ENCODE data around the gene HRCT1.
"Not testable (repeated sequence)": the region's sequence is repeated elsewhere in the genome, so short reads cannot be mapped to it uniquely, and the experiment has no call there.

Gene HRCT1

DNA sequence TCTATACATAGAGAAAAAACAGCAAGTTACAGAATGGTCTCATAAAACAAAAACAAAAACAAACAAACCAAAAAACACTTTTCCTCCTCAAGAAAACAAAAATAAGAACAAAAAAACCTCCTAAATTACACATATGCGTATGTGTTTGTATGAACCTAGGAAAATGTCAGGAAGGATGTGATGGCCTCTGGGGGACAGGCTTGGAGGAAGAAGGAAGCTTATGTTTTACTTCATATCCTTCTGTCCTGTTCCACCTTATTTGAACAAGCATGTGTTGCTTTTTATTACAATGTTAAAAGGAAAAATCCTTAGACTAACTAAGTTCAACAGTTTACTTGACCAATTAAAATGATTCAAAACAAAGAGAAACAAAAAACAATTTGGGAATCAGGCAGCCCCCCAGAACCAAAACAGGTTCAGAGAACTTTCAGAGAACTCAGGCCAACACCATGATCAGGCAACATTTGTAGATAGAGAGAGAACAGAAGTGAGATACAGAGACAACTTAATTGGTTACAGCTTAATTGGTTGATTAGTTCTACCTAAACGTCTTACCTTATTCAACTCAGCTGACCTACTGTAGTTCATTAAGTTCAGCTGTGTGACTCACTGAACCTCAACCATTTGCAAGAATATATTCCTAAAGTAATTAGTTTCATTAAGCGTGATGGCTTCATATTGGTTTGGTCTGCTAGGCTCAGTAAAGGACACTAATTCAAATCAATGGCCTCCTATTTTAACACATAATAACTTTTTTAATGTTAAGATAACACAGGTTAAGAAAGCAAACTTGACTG lies 13.4 kb downstream of the HRCT1 start:
- no peak for FAIRE-seq

DNA sequence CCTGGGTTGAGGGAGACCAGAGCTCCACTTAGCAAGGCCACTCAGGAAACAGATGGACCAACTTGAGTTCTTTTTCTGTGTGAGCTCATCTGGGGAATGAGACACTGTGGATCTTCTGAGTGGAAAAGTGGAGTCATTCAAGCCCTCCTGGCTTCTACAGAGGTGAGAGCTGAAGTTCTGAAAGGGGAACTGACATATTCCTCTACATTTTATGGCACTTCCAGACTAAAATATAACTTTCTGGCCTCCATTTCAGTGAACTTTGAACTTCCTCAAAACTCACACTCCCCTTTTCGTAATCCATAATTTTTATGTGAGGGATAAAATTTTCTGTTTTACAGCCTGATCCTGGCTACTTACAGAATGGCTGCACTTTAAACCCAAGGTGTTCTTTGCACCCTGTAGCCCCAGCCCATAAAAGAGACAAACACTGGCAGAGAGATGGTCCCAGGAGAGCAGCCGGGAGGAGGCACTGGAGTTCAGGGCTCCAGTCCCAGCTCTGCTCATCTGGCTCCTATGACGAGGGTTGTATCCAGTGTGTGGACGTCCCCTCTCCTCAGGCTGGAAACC lies 14.1 kb downstream of the HRCT1 start:
- no peak for FAIRE-seq

GRCh38 chr9:35923598-35923926 lies 17.6 kb downstream of the HRCT1 start:
- FAIRE-seq: no peak

DNA sequence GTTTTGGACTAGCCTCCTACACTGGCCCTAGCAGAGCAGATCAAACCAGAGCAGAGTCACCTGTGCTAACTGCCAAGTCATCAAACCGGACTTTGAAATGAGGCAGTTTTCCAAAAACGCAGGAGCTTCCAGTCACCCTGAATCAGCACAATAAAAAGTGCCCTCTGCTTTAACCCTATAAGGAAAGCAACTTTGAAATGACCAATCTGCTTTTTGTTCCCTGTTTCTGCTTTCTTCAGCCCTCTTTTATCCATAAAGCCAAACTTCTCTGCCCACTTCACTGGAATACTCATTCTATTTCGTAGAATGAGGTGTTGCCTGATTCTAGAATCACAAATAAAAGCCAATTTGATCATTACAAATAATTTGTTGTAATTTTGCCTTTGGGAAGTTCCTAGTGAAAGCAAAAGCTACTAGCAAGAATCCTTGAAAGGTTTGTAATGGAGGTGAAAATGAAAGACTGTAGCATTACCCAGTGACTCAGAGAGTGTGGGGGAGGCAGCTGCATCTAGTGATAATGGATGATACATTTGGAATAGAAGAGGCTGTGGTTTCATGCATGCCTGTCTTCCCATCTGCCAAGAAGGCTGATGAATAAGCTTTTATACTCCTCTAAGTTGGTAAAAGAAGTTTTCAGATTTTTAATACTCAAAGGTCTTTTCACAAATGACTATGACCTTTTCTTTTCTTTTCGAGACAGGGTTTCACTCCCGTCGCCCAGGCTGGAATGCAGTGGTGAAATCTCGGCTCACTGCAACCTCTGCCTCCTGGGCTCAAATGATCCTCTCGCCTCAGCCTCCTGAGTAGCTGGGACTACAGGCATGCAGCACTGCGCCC lies 18.1 kb downstream of the HRCT1 start:
- peak; percentile 54 for FAIRE-seq

GRCh38 chr9:35928591-35929452 lies 22.8 kb downstream of the HRCT1 start:
- FAIRE-seq: no peak

GRCh38 chr9:35929453-35929718 lies 23.4 kb downstream of the HRCT1 start:
- FAIRE-seq: no peak

- FAIRE-seq: peak; percentile 9
Observed at GRCh38 chr9:35930521-35930920, 24.5 kb downstream of the HRCT1 start.

- no peak for FAIRE-seq
Observed at GRCh38 chr9:35930989-35931388, 25.0 kb downstream of the HRCT1 start.

DNA sequence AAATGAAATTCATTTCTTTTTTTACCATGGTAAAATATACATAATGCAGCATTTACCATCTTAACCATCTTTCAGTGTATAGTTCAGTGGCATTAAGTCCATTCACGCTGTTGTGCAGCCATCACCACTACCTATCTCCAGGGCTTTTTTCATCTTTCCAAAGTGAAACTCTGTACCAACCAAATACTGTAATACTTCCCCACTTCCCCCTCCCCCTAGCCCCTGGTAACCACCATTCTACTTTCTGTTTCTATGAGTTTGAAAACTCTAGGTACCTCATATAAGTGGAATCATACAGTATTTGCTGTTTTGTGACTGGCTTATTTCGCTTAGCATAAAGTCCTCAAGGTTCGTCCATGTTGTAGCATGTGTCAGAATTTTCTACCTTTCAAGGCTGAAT lies 26.7 kb downstream of the HRCT1 start:
- FAIRE-seq: no peak

DNA sequence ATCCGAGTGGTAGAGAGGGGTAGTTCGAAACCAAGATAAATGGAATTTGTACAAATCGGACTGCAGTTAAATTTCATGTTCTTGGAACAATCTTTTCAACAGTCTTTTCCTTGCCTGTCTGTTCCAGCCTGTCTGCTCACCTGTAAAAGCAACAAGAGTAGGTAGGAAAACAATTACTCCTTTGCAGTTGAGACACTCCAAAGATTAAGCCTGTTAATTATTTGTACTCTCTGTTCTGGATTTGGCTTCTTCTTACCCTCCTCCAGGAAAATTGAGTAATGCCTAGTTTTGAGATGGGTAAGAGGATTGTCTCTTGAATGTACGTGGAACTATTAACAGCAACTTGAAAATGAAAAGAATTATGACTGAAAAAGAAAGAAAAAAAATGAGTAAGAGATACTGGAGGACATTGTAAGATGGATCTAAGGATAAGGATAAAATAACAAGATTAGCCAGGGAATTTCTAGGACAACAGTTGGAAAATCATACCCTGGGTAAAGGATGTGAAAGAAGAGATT lies 27.6 kb downstream of the HRCT1 start:
- no peak for FAIRE-seq

DNA sequence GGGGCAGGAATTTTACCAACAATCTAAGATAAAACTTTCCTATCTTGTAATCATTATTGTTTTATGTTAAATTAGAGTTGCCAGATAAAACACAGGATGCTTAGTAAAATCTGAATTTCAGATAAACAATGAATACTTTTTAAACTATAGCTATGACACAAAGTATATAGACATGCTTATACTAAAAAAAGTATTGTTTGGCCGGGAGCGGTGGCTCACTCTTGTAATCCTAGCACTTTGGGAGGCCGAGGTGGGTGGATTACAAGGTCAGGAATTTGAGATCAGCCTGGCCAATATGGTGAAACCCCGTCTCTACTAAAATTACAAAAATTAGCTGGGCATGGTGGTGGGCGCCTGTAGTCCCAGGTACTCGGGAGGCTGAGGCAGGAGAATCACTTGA lies 28.1 kb downstream of the HRCT1 start:
- not testable (repeated sequence) for FAIRE-seq

- FAIRE-seq: no peak
Observed at GRCh38 chr9:35935261-35935660, 29.3 kb downstream of the HRCT1 start.

- FAIRE-seq: peak; percentile 53
Observed at GRCh38 chr9:35935755-35936509, 29.9 kb downstream of the HRCT1 start.

- no peak for FAIRE-seq
Observed at GRCh38 chr9:35937227-35937626, 31.2 kb downstream of the HRCT1 start.

DNA sequence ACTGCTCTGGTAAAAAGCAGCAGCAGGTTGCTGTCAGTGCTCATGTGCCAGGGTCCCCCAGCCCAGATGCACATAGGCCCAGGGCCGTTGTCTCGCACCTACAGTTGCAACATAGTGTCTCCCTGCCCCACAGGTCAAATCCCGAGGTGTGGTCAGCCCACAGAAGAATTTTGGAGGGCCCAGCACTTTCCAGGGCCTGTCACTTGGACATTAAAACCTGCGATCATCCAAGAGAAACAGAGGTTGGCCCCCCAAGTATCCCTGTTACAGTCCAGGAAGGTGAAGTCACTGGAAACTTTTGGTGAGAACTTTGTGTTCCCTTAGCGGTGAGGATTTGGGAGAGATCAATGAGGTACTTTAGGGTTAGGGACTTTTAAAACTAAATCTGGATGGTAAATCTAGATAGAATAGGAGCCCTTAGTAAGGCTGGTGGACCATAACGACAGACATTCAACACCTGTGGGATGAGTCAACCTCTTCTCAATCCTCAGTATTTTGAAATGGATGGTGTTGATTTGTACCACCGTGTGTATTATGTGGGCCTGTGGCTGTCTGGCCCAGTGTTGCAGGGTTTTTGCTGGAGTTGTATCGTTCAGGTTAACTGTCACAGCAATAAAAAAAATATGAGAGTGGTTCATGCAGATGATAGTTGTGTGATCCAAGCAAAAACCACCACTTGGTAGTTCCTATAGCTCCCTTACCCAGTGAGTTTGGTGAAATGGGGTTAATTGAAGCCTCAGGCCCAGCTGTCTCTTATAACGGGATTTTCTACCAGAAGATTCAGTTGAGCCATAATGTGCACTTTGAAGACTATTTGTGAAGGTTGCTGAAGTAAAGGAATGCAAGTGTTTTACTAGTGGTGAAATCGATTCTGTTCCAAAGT lies 32.7 kb downstream of the HRCT1 start:
- FAIRE-seq: no peak

GRCh38 chr9:35939679-35940250 lies 33.8 kb downstream of the HRCT1 start:
- FAIRE-seq: no peak

DNA sequence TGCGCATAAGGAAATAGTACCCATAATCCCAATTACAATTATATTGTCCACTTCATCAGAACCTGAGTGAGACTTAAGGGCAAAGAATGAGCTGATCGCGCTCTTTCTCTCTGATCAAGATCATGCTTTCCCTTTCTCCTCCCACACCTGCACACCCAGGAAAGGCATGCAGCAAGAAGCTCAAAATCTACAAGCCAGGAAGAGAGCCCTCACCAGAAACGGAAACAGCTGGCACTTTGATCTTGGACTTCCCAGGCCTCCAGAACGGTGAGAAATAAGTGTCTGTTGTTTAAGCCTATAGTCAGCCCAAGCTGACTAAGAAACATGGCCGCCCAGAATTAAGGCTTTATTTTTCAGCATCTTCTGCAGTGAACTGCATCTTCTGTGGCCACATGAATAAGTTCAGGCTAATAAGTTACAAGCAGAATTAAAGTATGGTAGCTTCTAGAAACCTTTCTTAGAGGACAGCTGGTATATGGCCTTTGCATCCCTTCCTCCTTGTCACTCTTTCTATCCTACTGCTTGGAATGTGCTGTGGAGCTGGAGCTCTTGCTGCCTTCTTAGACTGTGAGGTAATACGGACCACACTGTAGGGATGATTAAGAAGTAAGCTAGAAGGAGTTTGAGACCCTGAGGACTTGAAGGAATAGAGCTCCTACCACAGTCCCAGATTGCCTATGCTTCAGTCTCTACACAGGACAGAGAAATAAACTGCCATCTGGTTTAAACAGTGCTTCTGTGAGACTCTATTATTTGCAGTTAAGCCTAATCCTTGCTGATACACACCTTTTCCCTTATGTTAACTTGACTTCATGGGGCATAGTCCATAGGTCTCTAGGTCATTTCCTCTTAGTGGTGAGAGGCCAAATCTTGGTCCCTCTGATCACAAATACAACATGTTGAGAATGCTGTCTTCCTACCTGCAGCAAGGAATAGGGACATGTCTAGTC lies 34.7 kb downstream of the HRCT1 start:
- no peak for FAIRE-seq

DNA sequence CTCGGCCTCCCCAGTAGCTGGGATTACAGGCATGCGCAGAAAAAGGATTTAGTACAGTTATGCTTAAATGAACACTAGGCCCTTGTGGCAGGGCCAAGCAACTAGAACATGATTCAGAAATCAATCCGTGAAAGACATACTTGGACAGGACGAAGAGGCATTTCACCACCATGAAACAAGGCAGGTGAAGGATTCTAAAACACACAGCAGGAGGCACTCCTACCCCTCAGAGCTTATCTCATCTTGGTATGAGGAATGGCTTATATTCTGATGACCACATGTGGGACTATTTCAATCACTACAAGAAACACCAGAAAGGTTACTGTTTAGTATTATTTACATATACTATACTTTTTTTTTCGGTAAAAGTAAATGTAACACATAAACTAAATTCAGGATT lies 36.3 kb downstream of the HRCT1 start:
- no peak for FAIRE-seq

DNA sequence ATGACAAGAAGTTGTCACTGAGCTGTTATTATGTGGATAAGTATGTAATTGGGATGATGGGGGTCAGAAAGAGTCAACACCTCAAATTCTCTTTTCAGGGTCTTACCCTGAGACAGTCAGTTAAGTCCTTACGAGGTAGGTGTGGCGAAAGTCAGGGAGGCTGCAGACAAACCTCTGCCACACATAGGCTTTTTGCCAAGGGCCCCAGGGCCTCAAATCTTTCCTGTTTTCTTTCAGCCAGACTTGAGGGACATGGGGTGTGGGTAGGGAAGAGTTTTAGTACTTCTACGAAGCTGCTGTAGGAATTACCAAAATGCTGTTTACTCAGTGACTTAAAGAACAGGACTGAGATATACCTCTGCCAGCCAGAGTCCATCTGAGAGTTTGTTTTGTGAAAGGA lies 38.2 kb downstream of the HRCT1 start:
- FAIRE-seq: no peak

DNA sequence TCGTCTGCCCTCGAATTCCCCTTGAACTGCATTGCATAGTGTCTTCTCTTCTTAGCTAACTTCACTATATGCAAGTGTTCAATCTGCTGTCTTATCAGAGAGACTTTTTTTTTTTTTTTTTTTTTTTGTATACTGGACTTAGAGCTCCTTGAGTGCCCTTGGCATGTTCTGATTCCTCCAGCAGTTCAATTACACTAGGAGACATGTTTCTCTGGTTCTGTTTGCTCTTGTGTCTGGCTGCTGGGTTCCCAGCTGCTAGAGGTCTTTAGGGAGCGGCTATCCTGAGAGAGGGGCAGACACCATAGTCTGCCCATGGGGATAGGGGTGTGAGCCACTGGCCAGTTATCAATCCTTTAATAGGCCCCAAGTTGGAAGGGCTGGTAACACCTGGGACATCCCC lies 38.8 kb downstream of the HRCT1 start:
- FAIRE-seq: no peak

Data from A204.1 (cell line).